Naive thymus-derived CD4-positive, alpha-beta T cell (primary cell): ENCODE results near the gene MAP4K5. TPM values are rescaled to one million over a fixed set of nuclear protein-coding genes. Genes with fewer than 3 reads are reported as not detected.

Experiments
- polyA plus RNA-seq, 2 donors: library from polyadenylated mRNA; unstranded; fragments of 300-500 nt; fragmentation: Illumina TruSeq; gene quantifications; one replicate each; pipeline ENCODE4 v1.2.3, GENCODE V29; 2021
- total RNA-seq, 6 experiments: library from RNA in 5 of 6; stranded (reverse) in 5 of 6; gene quantifications; 1 replicate in 5 of 6; 2 replicates in 1 of 6; pipeline ENCODE4 v1.2.3 and lab custom pipeline; 2021 to 2026

The MAP4K5 gene
- total and polyA plus RNA-seq, 7 experiments from 2014 or later, result 15.4 to 47.5 (median 32.5) TPM

Other genes starting within 250 kb of the MAP4K5 start
- 10 to 100 TPM in 1 of 5 experiments, 1 to 10 TPM in 4; 3.7 to 10.1 (median 4.8) TPM for gene L2HGDH, start 220.3 kb downstream of the MAP4K5 start, total RNA-seq
- gene L2HGDH, start 220.3 kb downstream of the MAP4K5 start, polyA plus RNA-seq, result 1 to 10 TPM; 3.0 to 5.3 TPM
- gene DMAC2L, start 220.2 kb downstream of the MAP4K5 start, total RNA-seq, result 10 to 100 TPM; 15.5 to 21.2 (median 16.7) TPM
- gene DMAC2L, start 220.2 kb downstream of the MAP4K5 start, polyA plus RNA-seq, result 10 to 100 TPM; 13.1 to 27.5 TPM
- gene CDKL1, start 135.7 kb downstream of the MAP4K5 start, total RNA-seq, result 10 to 100 TPM in 1 of 5 experiments, 1 to 10 TPM in 4; 2.6 to 14.8 (median 4.9) TPM
- gene CDKL1, start 135.7 kb downstream of the MAP4K5 start, polyA plus RNA-seq, result 1 to 10 TPM; 2.0 to 7.1 TPM
- 1 to 10 TPM; 1.4 to 4.2 (median 2.2) TPM for gene ATL1, start 27.6 kb upstream of the MAP4K5 start, total RNA-seq
- 1 to 10 TPM; 3.8 to 4.1 TPM for gene ATL1, start 27.6 kb upstream of the MAP4K5 start, polyA plus RNA-seq
- 1 to 10 TPM; 7.2 to 9.4 (median 8.7) TPM for gene SAV1, start 135.7 kb upstream of the MAP4K5 start, total RNA-seq
- 1 to 10 TPM; 7.4 to 8.9 TPM for gene SAV1, start 135.7 kb upstream of the MAP4K5 start, polyA plus RNA-seq